Inflammatory macrophage (primary cell): ENCODE data around the gene CFAP157.

Source experiments
- DNase-seq, 2 donors: peaks; one replicate each; pipeline ENCODE4 v3.0.0-alpha.2; 2020 to 2022

CFAP157 gene

GRCh38 chr9:127693697-127694096, 13.1 kb upstream of the CFAP157 start:
- DNase-seq, result no peak

GRCh38 chr9:127694890-127695720, 11.7 kb upstream of the CFAP157 start:
- no peak for DNase-seq

- DNase-seq, result no peak
Measured at GRCh38 chr9:127697575-127697974, 9.2 kb upstream of the CFAP157 start.

GRCh38 chr9:127698386-127698785, 8.4 kb upstream of the CFAP157 start:
- DNase-seq, result no peak

GRCh38 chr9:127698985-127699670, 7.7 kb upstream of the CFAP157 start:
- peak; percentile 98 to 99 for DNase-seq

- DNase-seq, result no peak
Measured at GRCh38 chr9:127700140-127700539, 6.6 kb upstream of the CFAP157 start.

GRCh38 chr9:127700594-127701255, 6.1 kb upstream of the CFAP157 start:
- no peak for DNase-seq

- DNase-seq, result no peak
Measured at GRCh38 chr9:127703289-127703946, 3.4 kb upstream of the CFAP157 start.

- no peak for DNase-seq
Measured at GRCh38 chr9:127705577-127706379, 1.0 kb upstream of the CFAP157 start.

- DNase-seq, result no peak
Measured at GRCh38 chr9:127707766-127708165, 978 bp downstream of the CFAP157 start.

GRCh38 chr9:127708952-127709587, 2.3 kb downstream of the CFAP157 start:
- no peak for DNase-seq

GRCh38 chr9:127710204-127710783, 3.5 kb downstream of the CFAP157 start:
- no peak for DNase-seq

GRCh38 chr9:127711226-127711701, 4.5 kb downstream of the CFAP157 start:
- DNase-seq, result no peak

GRCh38 chr9:127711831-127712274, 5.1 kb downstream of the CFAP157 start:
- DNase-seq, result no peak

GRCh38 chr9:127712371-127712770, 5.6 kb downstream of the CFAP157 start:
- DNase-seq, result no peak

GRCh38 chr9:127712867-127713266, 6.1 kb downstream of the CFAP157 start:
- DNase-seq, result no peak

- no peak for DNase-seq
Measured at GRCh38 chr9:127714020-127714750, 7.4 kb downstream of the CFAP157 start.

- DNase-seq, result peak in 1 of 2 donors; percentile 19
Measured at GRCh38 chr9:127714951-127715469, 8.2 kb downstream of the CFAP157 start.

GRCh38 chr9:127715470-127716337, 8.9 kb downstream of the CFAP157 start, which contains the start of the genes PTRH1 and TTC16:
Gene PTRH1, minus strand, starts transcription at chr9:127715663. Its CDS starts 24 bp downstream, at chr9:127715639.
Gene TTC16, plus strand, starts transcription at chr9:127716079. Its CDS starts 67 bp downstream, at chr9:127716146.
- DNase-seq, result peak; percentile 97 to 98
